EL (cell line): ENCODE measurements around the gene LGALS7.
"Not testable (repeated sequence)": the region's sequence is repeated elsewhere in the genome, so short reads cannot be mapped to it uniquely, and the experiment has no call there.

ENCODE experiments used
- DNase-seq: peaks from one replicate; pipeline ENCODE4 v3.0.0-alpha.2; 2016

LGALS7 gene

GRCh38 chr19:38773469-38774177, at the start of gene LGALS7:
TSS of gene LGALS7 (minus strand) at chr19:38773517. CDS start at chr19:38773492, 25 bp downstream.
- no peak for DNase-seq

GRCh38 chr19:38821230-38821825, 48.0 kb upstream of the LGALS7 start:
- not testable (repeated sequence) for DNase-seq

- DNase-seq, result no peak
These were observed 46.1 kb upstream of the LGALS7 start for GRCh38 chr19:38819231-38819920.

GRCh38 chr19:38817081-38817480, 43.8 kb upstream of the LGALS7 start:
- DNase-seq, result no peak

GRCh38 chr19:38816131-38816750, 42.9 kb upstream of the LGALS7 start:
- DNase-seq, result no peak

- no peak for DNase-seq
These were observed 42.0 kb upstream of the LGALS7 start for GRCh38 chr19:38815059-38816001.

- not testable (repeated sequence) for DNase-seq
These were observed 40.6 kb upstream of the LGALS7 start for GRCh38 chr19:38813932-38814331.

GRCh38 chr19:38813323-38813722, 40.0 kb upstream of the LGALS7 start:
- DNase-seq, result no peak

GRCh38 chr19:38812841-38813320, 39.6 kb upstream of the LGALS7 start, which contains the start of gene LGALS4:
TSS of gene LGALS4 (minus strand) at chr19:38812945. CDS start at chr19:38812886, 59 bp downstream.
- DNase-seq, result no peak

GRCh38 chr19:38812009-38812840, 38.9 kb upstream of the LGALS7 start:
- DNase-seq, result no peak

- no peak for DNase-seq
These were observed 36.4 kb upstream of the LGALS7 start for GRCh38 chr19:38809592-38810252.

GRCh38 chr19:38808741-38809140, 35.4 kb upstream of the LGALS7 start:
- DNase-seq, result no peak

GRCh38 chr19:38807374-38808098, 34.2 kb upstream of the LGALS7 start:
- DNase-seq, result not testable (repeated sequence)

GRCh38 chr19:38806371-38806770, 33.1 kb upstream of the LGALS7 start:
- no peak for DNase-seq

GRCh38 chr19:38805180-38805579, 31.9 kb upstream of the LGALS7 start:
- DNase-seq, result peak; percentile 11

- DNase-seq, result no peak
These were observed 30.2 kb upstream of the LGALS7 start for GRCh38 chr19:38803543-38803942.

- DNase-seq, result no peak
These were observed 28.2 kb upstream of the LGALS7 start for GRCh38 chr19:38801359-38802095.

- DNase-seq, result no peak
These were observed 27.4 kb upstream of the LGALS7 start for GRCh38 chr19:38800577-38801347.
